Rectal smooth muscle tissue (tissue), 1 donor: ENCODE measurements around the gene COLGALT1.

Source experiments
- H3K27ac ChIP-seq: one replicate; pipeline ENCODE4 v1.7.0; 2013; ENCODE audit warnings: low read depth, low read length, inconsistent platforms
- H3K27me3 ChIP-seq: one replicate; pipeline ENCODE4 v1.7.0; 2013; ENCODE audit warnings: low read length; ENCODE audit not compliant: control insufficient read depth, insufficient read depth
- H3K36me3 ChIP-seq: one replicate; pipeline ENCODE4 v1.7.0; 2013; ENCODE audit warnings: low read length; ENCODE audit not compliant: control insufficient read depth, insufficient read depth
- H3K4me1 ChIP-seq: one replicate; pipeline ENCODE4 v1.7.0; 2013; ENCODE audit warnings: low read length; ENCODE audit not compliant: control insufficient read depth, insufficient read depth
- H3K4me3 ChIP-seq: one replicate; pipeline ENCODE4 v1.7.0; 2013; ENCODE audit warnings: low read length
- H3K9ac ChIP-seq: one replicate; pipeline ENCODE4 v1.7.0; 2013; ENCODE audit warnings: low read length

Gene COLGALT1

GRCh38 chr19:17623224-17623935 lies 67.9 kb downstream of the COLGALT1 start:
- H3K4me1 ChIP-seq: no peaks in the 10 kb centered on the region
- H3K4me3 ChIP-seq: no peak overlapping the region
- no peak overlapping the region for H3K9ac ChIP-seq
- H3K27ac ChIP-seq: no peak overlapping the region
- no peaks in the 10 kb centered on the region for H3K36me3 ChIP-seq
- no peaks in the 10 kb centered on the region for H3K27me3 ChIP-seq

- H3K27ac ChIP-seq: no peak overlapping the region
- H3K4me1 ChIP-seq: no peaks in the 10 kb centered on the region
- no peak overlapping the region for H3K4me3 ChIP-seq
- no peaks in the 10 kb centered on the region for H3K27me3 ChIP-seq
- no peaks in the 10 kb centered on the region for H3K36me3 ChIP-seq
- H3K9ac ChIP-seq: no peak overlapping the region
Measured at GRCh38 chr19:17624314-17624991, 69.0 kb downstream of the COLGALT1 start.

GRCh38 chr19:17625043-17625442 lies 69.6 kb downstream of the COLGALT1 start:
- H3K9ac ChIP-seq: no peak overlapping the region
- H3K27me3 ChIP-seq: no peaks in the 10 kb centered on the region
- H3K4me1 ChIP-seq: no peaks in the 10 kb centered on the region
- no peak overlapping the region for H3K27ac ChIP-seq
- H3K36me3 ChIP-seq: no peaks in the 10 kb centered on the region
- no peak overlapping the region for H3K4me3 ChIP-seq

GRCh38 chr19:17625980-17626379 lies 70.5 kb downstream of the COLGALT1 start:
- no peaks in the 10 kb centered on the region for H3K4me1 ChIP-seq
- H3K36me3 ChIP-seq: no peaks in the 10 kb centered on the region
- no peaks in the 10 kb centered on the region for H3K27me3 ChIP-seq
- H3K4me3 ChIP-seq: no peak overlapping the region
- H3K27ac ChIP-seq: no peak overlapping the region
- H3K9ac ChIP-seq: no peak overlapping the region

GRCh38 chr19:17626456-17627015 lies 71.1 kb downstream of the COLGALT1 start:
- H3K27me3 ChIP-seq: no peaks in the 10 kb centered on the region
- no peaks in the 10 kb centered on the region for H3K4me1 ChIP-seq
- no peaks in the 10 kb centered on the region for H3K36me3 ChIP-seq

GRCh38 chr19:17627161-17627560 lies 71.7 kb downstream of the COLGALT1 start:
- no peak overlapping the region for H3K9ac ChIP-seq
- no peaks in the 10 kb centered on the region for H3K27me3 ChIP-seq
- no peak overlapping the region for H3K4me3 ChIP-seq
- H3K4me1 ChIP-seq: no peaks in the 10 kb centered on the region
- H3K36me3 ChIP-seq: no peaks in the 10 kb centered on the region
- H3K27ac ChIP-seq: no peak overlapping the region

More at GRCh38 chr19:17626456-17627015, 71.1 kb downstream of the COLGALT1 start:
- Histone ChIP-seq H3K4me3 (no peak overlapping the region), H3K9ac (no peak overlapping the region), H3K27ac (no peak overlapping the region)

- H3K4me1 ChIP-seq: no peaks in the 10 kb centered on the region
- no peaks in the 10 kb centered on the region for H3K36me3 ChIP-seq
- no peaks in the 10 kb centered on the region for H3K27me3 ChIP-seq
- H3K4me3 ChIP-seq: no peak overlapping the region
- H3K27ac ChIP-seq: no peak overlapping the region
- no peak overlapping the region for H3K9ac ChIP-seq
Measured at GRCh38 chr19:17627921-17628320, 72.5 kb downstream of the COLGALT1 start.

GRCh38 chr19:17629760-17630159 lies 74.3 kb downstream of the COLGALT1 start:
- Histone ChIP-seq H3K36me3 (no peaks in the 10 kb centered on the region), H3K9ac (no peak overlapping the region), H3K4me1 (no peaks in the 10 kb centered on the region), H3K27me3 (no peaks in the 10 kb centered on the region), H3K27ac (no peak overlapping the region), H3K4me3 (no peak overlapping the region)

GRCh38 chr19:17632577-17632976 lies 77.1 kb downstream of the COLGALT1 start:
- Histone ChIP-seq H3K36me3 (no peaks in the 10 kb centered on the region), H3K4me3 (no peak overlapping the region), H3K9ac (no peak overlapping the region), H3K27ac (no peak overlapping the region), H3K27me3 (no peaks in the 10 kb centered on the region), H3K4me1 (no peaks in the 10 kb centered on the region)
